SU-DHL-6 (cell line): Measurements from ENCODE around the gene HSPA1A.

Experiments used
- EZH2phosphoT487 ChIP-seq: fragments of 200-600 bp; sonication (generic), shearing (Covaris generic); conservative IDR thresholded peaks from 2 replicates; pipeline ENCODE4 v1.6.1; 2018; ENCODE audit warnings: mild to moderate bottlenecking, antibody characterized with exemption, low read length, moderate library complexity, mixed read lengths
- TF ChIP-seq, protein P1 (sequence below): fragments of 200-600 bp; sonication (generic); IDR thresholded peaks from one replicate; pipeline ENCODE4 v1.5.1; 2017; ENCODE audit warnings: antibody characterized with exemption, mild to moderate bottlenecking, low read length, moderate library complexity; ENCODE audit not compliant: insufficient read depth, poor library complexity, severe bottlenecking

DNA sequence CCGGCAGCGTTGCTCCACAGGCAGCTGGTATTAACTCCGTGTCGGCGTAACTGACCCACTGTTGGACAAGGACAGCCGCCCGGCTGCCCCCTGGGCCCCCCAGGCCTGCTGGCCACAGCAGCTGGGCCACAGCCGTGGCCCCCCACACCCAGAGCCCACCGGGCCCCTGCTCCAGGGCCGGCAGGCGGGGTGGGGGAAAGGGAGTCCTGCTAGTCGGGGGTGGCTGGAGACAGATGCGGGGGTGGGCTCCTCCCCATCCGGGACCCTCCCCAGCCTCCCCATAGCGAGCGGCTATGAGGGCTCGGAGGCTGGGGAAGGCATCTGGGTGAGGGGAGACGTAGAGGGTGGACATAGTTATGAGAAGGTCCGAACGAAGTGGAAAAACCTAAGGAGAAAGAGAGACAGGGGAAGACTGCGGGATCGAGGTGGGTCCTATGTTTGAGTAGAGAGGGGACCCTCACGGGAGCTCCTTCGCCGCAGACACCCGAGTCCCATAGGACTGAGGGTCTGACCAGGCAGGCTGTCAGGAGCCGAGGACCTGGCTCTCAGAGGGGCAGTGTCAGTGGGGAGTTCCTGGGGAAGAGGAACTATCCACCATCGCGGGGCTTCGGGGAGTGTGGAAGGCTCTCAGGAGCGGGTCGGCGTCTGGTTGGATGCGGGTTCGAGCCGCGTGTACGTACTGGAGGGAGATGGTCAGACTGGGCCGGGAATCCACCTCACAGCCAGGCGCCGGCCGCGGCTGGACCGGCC, 20.3 kb upstream of the HSPA1A start:
- TF ChIP-seq, protein P1, sequence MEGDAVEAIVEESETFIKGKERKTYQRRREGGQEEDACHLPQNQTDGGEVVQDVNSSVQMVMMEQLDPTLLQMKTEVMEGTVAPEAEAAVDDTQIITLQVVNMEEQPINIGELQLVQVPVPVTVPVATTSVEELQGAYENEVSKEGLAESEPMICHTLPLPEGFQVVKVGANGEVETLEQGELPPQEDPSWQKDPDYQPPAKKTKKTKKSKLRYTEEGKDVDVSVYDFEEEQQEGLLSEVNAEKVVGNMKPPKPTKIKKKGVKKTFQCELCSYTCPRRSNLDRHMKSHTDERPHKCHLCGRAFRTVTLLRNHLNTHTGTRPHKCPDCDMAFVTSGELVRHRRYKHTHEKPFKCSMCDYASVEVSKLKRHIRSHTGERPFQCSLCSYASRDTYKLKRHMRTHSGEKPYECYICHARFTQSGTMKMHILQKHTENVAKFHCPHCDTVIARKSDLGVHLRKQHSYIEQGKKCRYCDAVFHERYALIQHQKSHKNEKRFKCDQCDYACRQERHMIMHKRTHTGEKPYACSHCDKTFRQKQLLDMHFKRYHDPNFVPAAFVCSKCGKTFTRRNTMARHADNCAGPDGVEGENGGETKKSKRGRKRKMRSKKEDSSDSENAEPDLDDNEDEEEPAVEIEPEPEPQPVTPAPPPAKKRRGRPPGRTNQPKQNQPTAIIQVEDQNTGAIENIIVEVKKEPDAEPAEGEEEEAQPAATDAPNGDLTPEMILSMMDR: no peak
- TF ChIP-seq EZH2phosphoT487: no peak
